ENCODE results near the gene OTOG.

The OTOG gene

DNA sequence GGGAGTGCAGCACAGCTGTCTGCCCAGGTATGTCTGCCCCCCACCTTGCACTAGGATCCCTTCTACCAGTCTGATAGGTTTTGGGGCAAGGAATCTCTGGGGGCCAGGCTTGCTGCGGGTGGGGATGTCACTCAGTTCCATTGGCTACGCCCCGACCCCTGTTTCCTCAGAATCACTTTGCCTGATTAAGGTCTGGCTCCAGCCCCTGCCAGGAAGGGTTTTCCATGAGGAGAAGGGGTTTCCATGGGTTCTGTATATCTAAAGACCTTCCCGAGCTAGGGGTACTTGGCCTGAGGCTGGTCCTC, 14.0 kb downstream of the OTOG start:
- DNase-seq (ENCODE audit: low read depth), result no peak

DNA sequence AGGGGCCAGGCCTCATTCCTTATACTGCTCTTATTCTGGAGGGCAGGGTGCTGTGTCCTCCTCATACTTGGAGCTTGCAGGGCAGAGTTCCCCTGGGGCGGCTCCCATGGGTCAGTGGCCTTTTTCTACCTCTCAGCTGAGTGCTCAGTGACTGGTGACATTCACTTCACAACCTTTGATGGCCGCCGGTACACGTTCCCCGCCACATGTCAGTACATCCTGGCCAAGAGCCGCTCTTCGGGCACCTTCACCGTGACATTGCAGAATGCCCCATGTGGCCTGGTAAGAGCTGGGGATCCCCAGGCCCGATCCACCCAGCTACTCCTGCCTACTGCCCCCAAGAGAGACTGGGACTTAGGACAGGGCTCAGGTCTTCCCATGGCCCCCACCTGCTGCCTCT, 14.5 kb downstream of the OTOG start:
- DNase-seq (ENCODE audit: low read depth), result no peak

DNA sequence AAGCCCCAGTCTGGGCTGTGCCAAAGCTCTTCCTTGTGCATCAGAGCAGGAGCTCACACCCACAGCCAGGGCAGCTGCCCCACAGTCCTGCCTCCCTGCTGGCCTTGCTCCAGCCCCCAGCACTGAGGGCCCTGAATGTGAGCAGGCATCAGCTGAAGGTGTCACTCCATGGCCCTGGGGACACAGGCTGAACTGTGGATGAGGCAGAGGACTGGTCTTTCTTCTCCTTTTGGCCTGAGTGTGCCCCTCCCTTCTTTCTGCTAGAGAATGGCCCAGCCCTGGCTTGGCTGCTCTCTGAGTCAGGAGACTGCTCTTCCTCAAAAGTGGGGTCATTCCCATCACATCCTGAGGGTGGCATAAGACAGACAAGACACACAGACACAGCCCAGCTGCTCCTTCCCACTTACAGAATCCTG, 16.2 kb downstream of the OTOG start:
- DNase-seq (ENCODE audit: low read depth), result no peak

GRCh38 chr11:17563961-17564686, 17.1 kb downstream of the OTOG start:
- DNase-seq (ENCODE audit: low read depth), result no peak

DNA sequence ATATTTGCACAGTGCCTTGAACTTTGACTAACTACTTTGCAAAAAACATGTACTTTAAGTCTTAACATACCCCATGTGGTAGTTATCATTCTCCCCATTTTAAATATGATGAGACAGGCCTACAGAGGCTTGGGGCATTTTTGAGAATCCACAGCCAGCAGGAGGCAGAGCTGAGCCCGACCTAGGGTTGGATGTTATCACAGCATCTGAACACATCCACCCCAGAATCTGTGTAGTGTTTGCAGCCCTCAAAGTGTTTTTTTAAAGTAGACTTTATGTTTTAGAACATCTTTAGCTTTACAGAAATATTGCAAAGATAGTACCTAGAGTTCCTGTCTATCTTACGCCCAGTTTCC, 17.6 kb downstream of the OTOG start:
- no peak for DNase-seq (ENCODE audit: low read depth)

DNA sequence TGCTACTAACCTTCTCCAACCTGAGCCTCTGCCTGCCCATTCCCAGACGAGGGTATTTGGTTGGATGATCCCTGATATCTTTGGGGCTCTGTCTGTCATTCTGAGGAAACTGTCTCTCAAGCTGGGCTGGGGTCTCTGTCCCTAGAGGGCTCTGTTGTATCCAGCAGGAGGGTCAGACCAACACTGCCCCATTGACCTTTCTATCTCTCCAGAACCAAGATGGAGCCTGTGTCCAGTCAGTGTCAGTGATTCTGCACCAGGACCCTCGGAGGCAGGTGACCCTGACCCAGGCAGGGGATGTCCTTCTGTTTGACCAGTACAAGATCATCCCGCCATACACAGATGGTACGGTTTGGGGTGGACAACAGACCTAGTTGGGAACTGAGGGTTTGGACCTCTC, 21.9 kb downstream of the OTOG start:
- no peak for DNase-seq (ENCODE audit: low read depth)

GRCh38 chr11:17570034-17570433, 23.0 kb downstream of the OTOG start:
- DNase-seq (ENCODE audit: low read depth), result no peak

- DNase-seq (ENCODE audit: low read depth), result no peak
Observed at GRCh38 chr11:17571431-17572358, 24.6 kb downstream of the OTOG start.

DNA sequence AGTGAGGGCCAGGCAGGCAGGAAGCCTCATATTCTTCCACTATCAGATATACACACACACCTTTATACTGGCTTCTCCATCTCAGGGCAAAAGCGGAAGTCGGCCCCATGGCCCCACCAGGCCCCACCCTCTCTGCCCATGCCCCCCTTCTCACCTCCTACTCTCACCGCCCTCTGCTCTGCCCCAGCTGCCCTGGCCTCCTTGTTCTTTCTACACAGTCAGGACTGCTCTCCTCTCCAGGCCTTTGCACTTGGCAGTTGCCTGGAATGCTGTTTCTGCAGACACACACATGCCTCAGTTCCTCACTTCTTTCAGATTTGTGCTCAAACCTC, 25.3 kb downstream of the OTOG start:
- no peak for DNase-seq (ENCODE audit: low read depth)

DNA sequence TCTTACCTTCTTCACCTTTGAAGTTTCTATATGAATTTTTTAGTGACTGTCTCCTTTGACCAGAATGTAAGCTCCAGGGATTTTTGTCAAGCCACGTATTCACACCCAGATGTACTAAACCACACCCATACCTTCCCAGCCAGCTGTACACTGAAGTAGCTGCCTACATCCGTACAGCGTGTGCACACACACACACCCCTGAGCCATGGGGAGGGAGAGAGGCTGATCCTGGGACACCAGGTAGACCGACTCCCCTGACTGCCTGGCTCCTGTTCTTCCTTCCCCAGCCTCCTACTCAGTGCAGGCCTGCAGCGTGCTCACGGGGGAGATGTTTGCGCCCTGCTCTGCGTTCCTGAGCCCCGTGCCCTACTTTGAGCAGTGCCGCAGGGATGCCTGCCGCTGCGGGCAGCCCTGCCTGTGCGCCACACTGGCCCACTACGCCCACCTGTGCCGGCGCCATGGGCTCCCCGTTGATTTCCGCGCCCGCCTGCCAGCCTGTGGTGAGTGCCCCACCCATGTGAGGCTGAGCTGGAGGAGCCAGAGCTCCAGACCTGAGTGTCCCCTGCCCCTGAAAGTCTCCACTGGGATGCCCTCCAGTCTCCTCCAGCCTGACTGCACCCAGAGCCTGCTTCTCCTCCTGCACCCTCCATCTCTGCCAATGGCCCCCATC, 25.9 kb downstream of the OTOG start:
- DNase-seq (ENCODE audit: low read depth), result no peak

GRCh38 chr11:17573526-17573925, 26.5 kb downstream of the OTOG start:
- no peak for DNase-seq (ENCODE audit: low read depth)

DNA sequence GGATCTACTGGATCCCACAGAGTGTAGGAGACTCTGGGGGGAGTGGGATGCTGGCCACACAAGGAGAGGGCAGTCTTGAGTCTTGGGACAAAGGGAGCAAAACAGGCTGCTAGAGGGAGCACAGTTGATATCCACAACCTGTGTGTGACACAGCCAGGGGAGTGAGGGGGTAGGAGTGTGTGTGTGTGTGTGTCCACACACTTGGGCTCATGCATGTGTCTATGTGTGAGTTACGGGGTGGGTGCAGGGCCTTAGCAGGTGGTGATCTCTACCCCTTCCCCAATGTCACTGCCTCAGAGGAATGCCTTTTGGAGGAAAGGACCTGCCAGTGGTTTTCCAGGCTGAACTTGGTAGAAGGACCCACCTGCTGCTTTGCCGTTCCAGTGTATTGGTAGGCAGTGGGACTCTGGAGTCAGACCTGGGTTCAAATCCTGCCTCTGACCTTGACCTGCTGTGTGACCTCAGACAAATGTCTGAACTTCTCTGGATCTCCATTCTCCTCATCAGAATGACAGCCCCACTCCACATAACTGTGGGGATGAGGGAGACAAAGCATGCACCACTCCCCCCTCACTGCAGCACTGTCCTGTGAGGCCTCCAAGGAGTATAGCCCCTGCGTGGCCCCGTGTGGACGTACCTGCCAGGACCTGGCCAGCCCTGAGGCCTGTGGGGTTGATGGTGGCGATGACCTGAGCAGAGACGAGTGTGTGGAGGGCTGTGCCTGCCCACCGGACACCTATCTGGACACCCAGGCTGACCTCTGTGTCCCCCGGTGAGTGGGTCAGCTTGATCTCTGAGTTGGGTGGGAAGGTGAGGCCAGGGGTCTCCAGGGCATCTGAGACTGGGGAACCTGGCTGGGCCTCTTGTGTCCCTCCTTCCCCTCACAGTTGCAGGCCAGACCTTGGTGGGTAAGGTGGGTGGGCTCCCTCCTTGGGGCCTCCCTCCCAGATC, 27.4 kb downstream of the OTOG start:
- DNase-seq (ENCODE audit: low read depth), result no peak

DNA sequence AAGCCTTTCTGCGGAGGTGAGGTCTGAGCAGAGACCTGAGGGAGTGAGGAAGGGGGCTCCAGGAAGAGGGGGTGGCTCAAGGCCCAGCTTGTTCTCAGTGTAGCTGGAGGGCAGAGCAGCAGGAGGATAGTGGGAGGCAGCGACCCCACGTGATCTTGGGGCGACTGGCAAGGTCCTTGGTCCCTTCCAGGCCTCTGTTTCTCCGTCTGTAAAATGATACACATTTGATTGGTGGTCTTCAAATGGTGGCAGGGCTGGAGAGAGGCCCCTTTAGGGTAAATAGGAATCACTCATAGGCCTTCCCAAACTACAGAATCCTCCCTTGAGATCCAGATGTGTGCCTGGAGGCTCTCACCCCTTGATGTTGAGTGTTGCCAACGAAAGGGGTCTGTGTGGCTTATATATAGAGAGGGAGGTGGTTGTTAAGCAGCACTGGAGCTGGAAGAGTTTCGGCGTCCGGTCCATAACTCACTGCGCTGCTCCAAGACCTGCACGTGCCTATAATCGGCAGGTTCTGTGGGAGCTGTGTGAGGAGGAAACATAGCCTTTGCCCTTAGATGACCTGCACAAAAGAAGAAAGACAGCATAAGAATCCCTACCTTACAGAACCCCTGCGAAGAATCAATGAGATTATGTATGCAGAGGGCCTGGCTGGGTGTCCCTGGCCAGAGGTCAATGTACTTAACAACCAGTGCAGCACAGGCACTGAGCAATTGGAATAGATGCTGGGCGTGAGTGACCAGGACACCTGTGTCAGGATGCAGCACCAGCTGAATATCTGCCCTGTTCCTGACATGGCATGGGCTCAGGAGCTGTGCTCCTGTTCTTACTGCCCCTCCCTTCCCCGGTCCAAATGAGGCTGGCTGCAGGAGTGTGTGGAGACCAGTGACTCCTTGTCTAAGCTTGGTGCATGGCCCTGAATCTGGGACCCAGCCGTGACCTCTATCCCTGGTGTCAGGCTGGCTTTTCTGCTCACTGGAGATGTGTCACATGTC, 28.7 kb downstream of the OTOG start:
- DNase-seq (ENCODE audit: low read depth), result no peak

- no peak for DNase-seq (ENCODE audit: low read depth)
Observed at GRCh38 chr11:17578296-17578695, 31.2 kb downstream of the OTOG start.

- no peak for DNase-seq (ENCODE audit: low read depth)
Observed at GRCh38 chr11:17578958-17579357, 31.9 kb downstream of the OTOG start.

- no peak for DNase-seq (ENCODE audit: low read depth)
Observed at GRCh38 chr11:17579451-17579850, 32.4 kb downstream of the OTOG start.

DNA sequence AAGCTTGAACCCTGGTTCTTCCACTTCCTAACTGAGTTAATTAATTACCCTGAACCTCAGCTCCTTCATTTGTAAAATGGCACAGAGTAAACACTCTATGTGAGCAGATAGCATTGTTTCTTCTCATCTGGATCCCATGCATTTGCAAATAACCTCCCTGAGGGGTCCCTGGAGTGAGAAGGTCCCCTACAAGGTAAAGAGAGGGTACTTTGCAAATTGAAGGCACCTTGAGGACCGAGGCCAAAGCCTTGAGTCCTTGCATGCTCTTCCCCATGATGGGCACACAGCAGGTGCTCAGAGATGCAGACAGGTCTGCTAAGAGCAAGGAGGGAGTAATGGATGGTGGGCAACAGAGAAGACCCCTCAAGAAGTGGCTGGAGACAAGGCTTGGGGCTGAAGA, 33.2 kb downstream of the OTOG start:
- DNase-seq (ENCODE audit: low read depth), result no peak

DNA sequence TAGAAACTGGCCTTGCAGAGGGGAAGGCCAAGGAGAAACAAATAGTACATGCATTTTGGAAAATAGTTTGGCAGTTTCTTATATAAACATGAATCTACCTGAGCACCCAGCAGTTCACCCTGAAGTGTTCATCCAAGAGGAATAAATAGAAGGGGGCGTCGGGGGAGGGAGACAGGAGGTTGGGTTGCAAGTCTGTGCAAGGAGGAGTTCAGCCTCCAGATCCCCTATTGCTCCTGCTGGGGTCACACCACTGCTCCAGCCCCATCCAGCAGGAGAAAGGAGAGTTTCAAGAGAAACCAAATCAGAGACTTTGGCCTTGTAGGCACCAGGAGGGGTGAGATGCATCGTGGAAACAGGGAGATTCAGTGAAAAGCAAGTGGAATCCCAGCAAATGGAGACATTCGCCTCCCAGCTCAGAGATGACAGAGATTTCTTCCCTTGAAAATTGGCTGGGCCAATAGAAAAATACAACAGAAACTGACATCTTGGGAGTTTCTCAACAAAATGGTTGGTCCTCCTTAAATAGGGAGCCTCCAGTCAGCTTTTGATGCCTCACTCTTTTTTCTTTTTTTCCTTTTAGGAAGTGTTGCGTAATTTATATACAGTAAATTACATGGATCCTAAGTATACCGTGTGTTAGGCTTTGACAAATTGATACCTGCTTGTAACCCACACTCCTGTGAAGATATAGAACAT, 34.1 kb downstream of the OTOG start:
- no peak for DNase-seq (ENCODE audit: low read depth)

GRCh38 chr11:17581732-17582053, 34.6 kb downstream of the OTOG start:
- no peak for DNase-seq (ENCODE audit: low read depth)

DNA sequence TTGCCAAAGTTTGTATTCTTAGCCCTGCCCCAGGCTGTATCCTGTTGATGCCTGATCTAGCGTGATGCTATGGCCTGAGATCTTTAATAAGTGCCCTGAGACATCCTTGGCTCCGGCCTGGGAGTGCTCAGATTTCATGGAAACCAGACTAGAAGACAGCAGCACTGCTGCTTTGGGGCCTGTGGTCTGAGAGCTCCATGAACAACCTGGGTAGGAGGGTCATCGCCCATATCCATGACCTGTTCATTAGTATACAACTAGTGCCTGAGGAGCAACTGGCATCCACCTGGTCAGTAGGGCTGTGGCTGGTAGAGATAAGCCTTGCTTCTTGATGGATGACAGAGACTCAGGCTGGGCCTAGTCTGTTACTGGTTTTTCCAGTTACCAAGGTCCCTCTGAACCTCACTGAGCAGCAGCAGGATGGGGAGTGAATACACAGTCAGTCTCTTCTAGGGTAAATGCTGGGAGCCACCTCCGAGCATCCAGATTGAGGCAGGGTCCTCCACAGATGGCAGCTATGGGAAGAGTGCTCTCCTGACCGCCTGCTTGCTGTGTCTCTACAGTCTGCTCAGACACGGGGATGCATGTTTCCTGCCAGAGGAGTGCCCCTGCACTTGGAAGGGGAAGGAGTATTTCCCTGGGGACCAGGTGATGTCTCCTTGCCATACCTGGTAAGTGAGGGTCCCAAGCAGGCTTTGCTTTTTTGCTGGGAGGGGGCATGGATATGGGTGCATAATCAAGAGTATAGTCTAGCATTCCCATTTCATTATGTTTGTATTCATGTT, 39.0 kb downstream of the OTOG start:
- DNase-seq (ENCODE audit: low read depth), result no peak
